Left ventricle myocardium inferior (tissue), 1 donor: ENCODE measurements around the gene NHS. TPM values are rescaled to one million over a fixed set of nuclear protein-coding genes. Genes with fewer than 3 reads are reported as not detected.

Source experiments
- DNase-seq: peaks from one replicate; pipeline ENCODE4 v3.0.0-alpha.2; 2020
- H3K27ac ChIP-seq: fragments of 200-600 bp; replicated peaks from 2 replicates; pipeline ENCODE4 v1.8.0; 2021
- H3K27me3 ChIP-seq: fragments of 200-600 bp; 2 replicates; pipeline ENCODE4 v1.8.0; 2021; ENCODE audit warnings: low read depth
- H3K36me3 ChIP-seq: fragments of 200-600 bp; 2 replicates; pipeline ENCODE4 v1.8.0; 2021
- H3K4me1 ChIP-seq: fragments of 200-600 bp; 2 replicates; pipeline ENCODE4 v1.8.0; 2021
- H3K4me3 ChIP-seq: fragments of 200-600 bp; 2 replicates; pipeline ENCODE4 v1.8.0; 2021; ENCODE audit warnings: mild to moderate bottlenecking, moderate library complexity
- H3K9me3 ChIP-seq: fragments of 200-600 bp; replicated peaks from 2 replicates; pipeline ENCODE4 v1.8.0; 2021
- CTCF ChIP-seq: fragments of 200-600 bp; IDR thresholded peaks from 2 replicates; pipeline ENCODE4 v1.8.0; 2021; ENCODE audit warnings: antibody characterized with exemption, mild to moderate bottlenecking, borderline replicate concordance
- intact Hi-C: fragments of 100-400 bp; cut with micrococcal nuclease; formaldehyde crosslinking; loops from one replicate; pipeline ENCODE4 v1.11.0; 2022
- total RNA-seq: library from RNA; stranded (reverse); fragmentation: NEBNext Ultra II Directional; extraction: Animal tissue kit (Norgen Biotek cat#: 25700); gene quantifications from one replicate; pipeline ENCODE4 v1.2.1, GENCODE V29; 2021
- donor health status: DM: no; HTN: yes; CAD: no; lungs with severe emphysema.

Gene NHS
- total RNA-seq, 1 donor from 2014 or later = 1.0 TPM

GRCh38 chrX:17481086-17481485 is 106.1 kb downstream of the NHS start:
- no peaks in the 10 kb centered on the region for H3K9me3 ChIP-seq
- no peaks in the 10 kb centered on the region for H3K27me3 ChIP-seq
- DNase-seq = no peak
- no peaks in the 10 kb centered on the region for H3K36me3 ChIP-seq
- no peak for TF ChIP-seq CTCF
- no peak overlapping the region for H3K27ac ChIP-seq
- intact Hi-C loops = no loop called here
- H3K4me1 ChIP-seq = no peaks in the 10 kb centered on the region
- no peak overlapping the region for H3K4me3 ChIP-seq

GRCh38 chrX:17484592-17484991 is 109.6 kb downstream of the NHS start:
- no peak for TF ChIP-seq CTCF
- Histone ChIP-seq H3K9me3 (no peaks in the 10 kb centered on the region), H3K4me3 (no peak overlapping the region), H3K27ac (no peak overlapping the region), H3K4me1 (no peaks in the 10 kb centered on the region), H3K36me3 (no peaks in the 10 kb centered on the region), H3K27me3 (no peaks in the 10 kb centered on the region)
- intact Hi-C loops = no loop called here
- no peak for DNase-seq

DNA sequence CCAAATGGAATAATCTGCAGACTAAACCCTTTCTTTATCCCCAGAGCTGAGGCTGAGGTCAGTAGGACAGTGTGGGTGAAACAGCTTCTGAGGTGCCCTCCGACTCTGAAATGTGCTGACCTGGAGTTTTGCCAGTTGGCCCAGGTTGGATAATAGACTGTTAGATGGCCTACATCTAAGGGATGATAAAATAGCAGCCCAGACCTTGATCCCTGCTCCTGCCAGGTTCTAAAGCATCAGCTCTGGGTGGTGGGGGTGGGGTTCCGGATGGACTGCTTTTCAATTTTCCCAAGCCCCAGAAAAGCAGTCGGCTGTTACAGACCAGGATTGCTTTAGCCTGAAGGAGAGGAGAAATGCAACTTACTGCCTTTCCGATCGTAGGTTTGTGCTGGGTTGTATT is 110.4 kb downstream of the NHS start:
- H3K27ac ChIP-seq = no peak overlapping the region
- no peak for TF ChIP-seq CTCF
- H3K27me3 ChIP-seq = no peaks in the 10 kb centered on the region
- DNase-seq = no peak
- intact Hi-C loops = no loop called here
- no peak overlapping the region for H3K4me3 ChIP-seq
- H3K4me1 ChIP-seq = no peaks in the 10 kb centered on the region
- H3K9me3 ChIP-seq = no peaks in the 10 kb centered on the region
- no peaks in the 10 kb centered on the region for H3K36me3 ChIP-seq

GRCh38 chrX:17488036-17488435 is 113.0 kb downstream of the NHS start:
- Histone ChIP-seq H3K4me3 (no peak overlapping the region), H3K4me1 (no peaks in the 10 kb centered on the region), H3K27ac (no peak overlapping the region), H3K27me3 (no peaks in the 10 kb centered on the region), H3K36me3 (no peaks in the 10 kb centered on the region), H3K9me3 (no peaks in the 10 kb centered on the region)
- TF ChIP-seq CTCF = no peak
- intact Hi-C loops = no loop called here
- DNase-seq = no peak

- intact Hi-C loops = no loop called here
Measured at GRCh38 chrX:17494216-17494615, 119.2 kb downstream of the NHS start.

More at GRCh38 chrX:17494216-17494615, 119.2 kb downstream of the NHS start:
- Histone ChIP-seq H3K27ac (no peak overlapping the region), H3K9me3 (no peaks in the 10 kb centered on the region), H3K27me3 (no peaks in the 10 kb centered on the region), H3K36me3 (no peaks in the 10 kb centered on the region), H3K4me3 (no peak overlapping the region), H3K4me1 (no peaks in the 10 kb centered on the region)
- TF ChIP-seq CTCF = no peak
- DNase-seq = no peak
